H7 (cell line): ENCODE measurements around the gene WNT3. TPM values are rescaled to one million over a fixed set of nuclear protein-coding genes. Genes with fewer than 3 reads are reported as not detected.

Experiments used
- DNase-seq: peaks from one replicate; pipeline ENCODE4 v3.0.0; 2012
- H3K27me3 ChIP-seq: 2 replicates; pipeline ENCODE4 v1.6.0; 2011; ENCODE audit warnings: mild to moderate bottlenecking, low read length; ENCODE audit not compliant: control insufficient read depth, insufficient read depth
- H3K36me3 ChIP-seq: replicated peaks from 2 replicates; pipeline ENCODE4 v1.5.1; 2011; ENCODE audit warnings: low read length; ENCODE audit not compliant: control insufficient read depth, insufficient read depth
- H3K4me3 ChIP-seq: 2 replicates; pipeline ENCODE4 v1.5.1; 2011; ENCODE audit warnings: low read depth, mild to moderate bottlenecking, control low read depth, low read length, moderate library complexity; ENCODE audit not compliant: insufficient read depth
- total RNA-seq: library from RNA; depleted of rRNA; stranded (reverse); fragments of >200 nt; shearing (Covaris generic); gene quantifications from 2 replicates; pipeline ENCODE4 v1.2.3, GENCODE V29; 2014

Gene WNT3
- total RNA-seq, 1 experiment from 2014 or later: 31.9 TPM

- H3K27me3 ChIP-seq: no peaks in the 10 kb centered on the region
- H3K36me3 ChIP-seq: no peaks in the 10 kb centered on the region
- no peak overlapping the region for H3K4me3 ChIP-seq
- no peak for DNase-seq
Observed at GRCh38 chr17:46739982-46740381, 78.5 kb downstream of the WNT3 start.

DNA sequence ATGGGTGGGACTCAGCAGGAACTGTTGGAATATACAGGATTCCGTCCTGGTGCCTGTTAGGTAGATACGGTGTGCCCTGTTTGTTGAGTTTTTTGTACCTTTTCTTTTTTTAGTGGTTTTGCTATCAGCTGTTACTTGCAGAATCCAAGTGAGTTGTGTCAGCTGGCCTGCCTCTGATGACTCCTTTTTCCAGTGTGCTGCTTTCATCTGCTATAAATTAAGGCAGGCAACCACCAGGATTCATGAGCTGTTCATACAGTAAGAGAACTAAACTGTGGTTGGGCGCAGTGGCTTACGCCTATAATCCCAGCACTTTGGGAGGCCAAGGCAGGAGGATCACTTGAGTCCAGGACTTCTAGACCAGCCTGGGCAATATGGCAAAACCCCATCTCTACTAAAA, 79.9 kb downstream of the WNT3 start:
- Histone ChIP-seq H3K27me3 (no peaks in the 10 kb centered on the region), H3K36me3 (no peaks in the 10 kb centered on the region), H3K4me3 (no peak overlapping the region)
- DNase-seq: no peak

DNA sequence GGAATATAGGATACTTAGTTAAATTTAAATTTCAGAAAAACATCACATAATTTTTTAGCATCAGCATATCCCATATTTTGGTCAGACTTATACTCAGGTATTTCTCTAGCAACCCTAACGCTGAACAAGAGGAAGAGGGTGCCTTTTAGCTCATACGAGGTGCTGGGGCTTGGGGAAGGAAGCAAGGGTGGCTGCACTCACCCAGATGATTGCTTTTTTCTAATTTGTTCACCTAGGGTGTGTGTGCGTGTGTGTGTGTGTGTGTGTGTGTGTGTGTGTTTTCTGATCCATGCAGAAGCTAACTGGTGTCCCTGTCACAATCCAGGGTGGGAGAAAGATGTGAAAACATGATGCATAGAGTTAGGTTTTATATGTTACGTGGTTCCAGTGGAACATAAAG, 81.2 kb downstream of the WNT3 start:
- no peak overlapping the region for H3K4me3 ChIP-seq
- H3K27me3 ChIP-seq: no peaks in the 10 kb centered on the region
- DNase-seq: no peak
- no peaks in the 10 kb centered on the region for H3K36me3 ChIP-seq

GRCh38 chr17:46736100-46736499, 82.4 kb downstream of the WNT3 start:
- no peaks in the 10 kb centered on the region for H3K27me3 ChIP-seq
- no peaks in the 10 kb centered on the region for H3K36me3 ChIP-seq
- no peak for DNase-seq
- no peak overlapping the region for H3K4me3 ChIP-seq

GRCh38 chr17:46733837-46734475, 84.5 kb downstream of the WNT3 start:
- no peak for DNase-seq
- H3K4me3 ChIP-seq: no peak overlapping the region
- H3K36me3 ChIP-seq: no peaks in the 10 kb centered on the region
- no peaks in the 10 kb centered on the region for H3K27me3 ChIP-seq

DNA sequence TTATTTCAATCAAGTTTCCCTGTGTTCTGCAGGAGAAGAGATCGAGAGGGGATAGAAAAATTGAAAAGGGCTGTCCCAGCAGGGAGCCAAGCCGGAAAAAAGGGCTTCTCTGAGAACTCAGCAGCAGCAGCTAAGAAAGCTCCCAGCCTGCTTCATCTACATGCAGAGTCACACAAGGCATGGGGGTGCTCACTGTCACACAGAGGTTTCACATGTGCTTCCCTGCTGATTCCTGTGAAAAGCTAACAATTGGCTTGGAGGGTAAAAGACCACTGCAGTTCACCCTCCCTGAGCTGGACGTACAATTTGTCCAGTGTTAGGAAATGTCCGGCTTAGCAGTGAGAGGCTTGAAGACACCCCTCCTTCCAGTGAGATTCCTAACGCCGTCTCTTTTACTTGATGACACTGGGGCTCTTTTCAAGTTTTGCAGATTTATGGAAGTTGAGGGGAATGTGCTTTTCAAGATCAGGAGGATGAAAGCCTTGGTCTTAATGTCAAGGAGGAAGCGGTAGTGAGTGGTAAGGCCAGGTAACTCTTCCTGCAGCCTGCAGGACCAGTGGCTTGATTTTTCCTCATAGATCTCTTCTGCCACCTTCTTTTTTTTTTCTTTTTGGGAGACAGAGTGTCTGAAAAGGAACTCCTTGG, 85.6 kb downstream of the WNT3 start:
- no peak overlapping the region for H3K4me3 ChIP-seq
- peak; percentile 65 for DNase-seq

GRCh38 chr17:46732160-46732559, 86.3 kb downstream of the WNT3 start:
- H3K27me3 ChIP-seq: no peaks in the 10 kb centered on the region
- no peaks in the 10 kb centered on the region for H3K36me3 ChIP-seq
- DNase-seq: no peak
- no peak overlapping the region for H3K4me3 ChIP-seq

More for the DNA sequence above, 85.6 kb downstream of the WNT3 start:
- Histone ChIP-seq H3K27me3 (no peaks in the 10 kb centered on the region), H3K36me3 (no peaks in the 10 kb centered on the region)

- no peak for DNase-seq
- H3K36me3 ChIP-seq: no peaks in the 10 kb centered on the region
- H3K27me3 ChIP-seq: no peaks in the 10 kb centered on the region
- no peak overlapping the region for H3K4me3 ChIP-seq
Observed at GRCh38 chr17:46730679-46731078, 87.8 kb downstream of the WNT3 start.

- no peaks in the 10 kb centered on the region for H3K36me3 ChIP-seq
- no peak overlapping the region for H3K4me3 ChIP-seq
- no peak for DNase-seq
- no peaks in the 10 kb centered on the region for H3K27me3 ChIP-seq
Observed at GRCh38 chr17:46730026-46730425, 88.5 kb downstream of the WNT3 start.

DNA sequence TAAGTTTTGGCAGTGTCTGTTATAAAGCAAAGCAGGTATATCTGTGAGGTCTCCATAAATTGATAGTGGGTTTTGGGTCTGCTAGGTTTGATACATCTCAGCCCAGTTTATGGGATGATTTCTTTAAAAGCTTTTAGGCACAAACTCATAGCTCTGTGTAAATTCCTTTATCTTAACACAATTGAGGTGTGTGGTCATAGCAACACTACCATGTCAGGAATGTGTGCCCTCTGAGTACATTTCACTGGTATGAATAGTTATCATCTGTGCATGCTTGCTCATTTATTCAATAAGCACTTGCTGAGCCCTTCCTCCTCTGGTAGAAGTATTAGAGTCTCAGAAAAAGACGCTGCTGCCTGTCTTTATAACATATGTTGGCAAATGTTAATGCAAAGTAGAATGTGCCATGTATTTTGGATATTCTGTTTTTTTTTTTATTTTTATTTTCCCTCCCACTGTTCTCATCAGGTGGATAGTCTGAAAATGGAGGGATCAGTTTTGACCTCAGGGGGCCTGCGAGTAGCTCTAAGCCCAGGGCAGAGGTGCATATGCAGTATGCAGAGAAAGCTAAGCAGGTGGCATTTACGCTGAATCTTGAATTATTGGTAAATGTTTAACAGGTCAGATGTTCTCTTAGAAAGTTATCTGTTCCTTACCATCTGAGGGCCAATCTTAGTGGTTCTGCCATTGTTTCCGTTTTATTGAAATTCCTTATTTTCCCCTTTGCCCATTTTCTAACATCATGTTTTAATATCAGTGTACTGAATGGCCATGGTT, 90.7 kb downstream of the WNT3 start:
- no peaks in the 10 kb centered on the region for H3K36me3 ChIP-seq
- no peaks in the 10 kb centered on the region for H3K27me3 ChIP-seq
- no peak overlapping the region for H3K4me3 ChIP-seq
- DNase-seq: no peak

- no peaks in the 10 kb centered on the region for H3K36me3 ChIP-seq
- no peak for DNase-seq
- H3K4me3 ChIP-seq: no peak overlapping the region
- no peaks in the 10 kb centered on the region for H3K27me3 ChIP-seq
Observed at GRCh38 chr17:46726206-46726605, 92.3 kb downstream of the WNT3 start.

DNA sequence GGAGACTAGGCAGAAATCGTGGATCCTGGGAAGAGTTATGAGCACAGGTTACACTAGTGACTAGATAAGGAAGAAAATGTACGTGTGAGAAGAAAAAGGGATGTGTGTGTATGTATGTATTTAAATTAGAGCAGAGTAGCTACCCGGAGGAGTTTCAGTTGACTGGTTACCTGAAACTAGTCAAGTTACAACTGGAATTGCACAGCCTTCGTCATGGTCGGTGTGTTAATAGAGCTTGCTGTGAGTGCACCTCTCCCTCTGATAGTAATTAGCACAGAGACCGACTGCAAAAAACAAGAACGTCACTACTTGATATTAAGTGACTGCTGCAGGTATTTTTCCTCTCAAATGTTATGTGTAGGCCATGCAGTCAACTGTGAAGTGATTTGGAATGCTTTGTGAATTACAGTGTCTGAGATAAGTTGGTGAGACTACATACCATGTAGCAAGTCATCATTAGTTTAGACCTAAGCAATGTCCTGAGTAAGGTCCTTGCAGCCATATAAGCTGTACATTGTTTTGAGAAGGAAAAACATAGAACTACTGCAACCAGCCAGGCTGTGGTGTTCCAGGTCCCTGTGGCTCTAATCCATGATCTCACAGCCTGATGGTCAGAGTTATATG, 95.7 kb downstream of the WNT3 start:
- no peak overlapping the region for H3K4me3 ChIP-seq
- no peaks in the 10 kb centered on the region; the same call in 1 of the 2 replicates for H3K36me3 ChIP-seq
- no peaks in the 10 kb centered on the region for H3K27me3 ChIP-seq
- DNase-seq: no peak

- no peak for DNase-seq
Observed at GRCh38 chr17:46720408-46720807, 98.1 kb downstream of the WNT3 start.

DNA sequence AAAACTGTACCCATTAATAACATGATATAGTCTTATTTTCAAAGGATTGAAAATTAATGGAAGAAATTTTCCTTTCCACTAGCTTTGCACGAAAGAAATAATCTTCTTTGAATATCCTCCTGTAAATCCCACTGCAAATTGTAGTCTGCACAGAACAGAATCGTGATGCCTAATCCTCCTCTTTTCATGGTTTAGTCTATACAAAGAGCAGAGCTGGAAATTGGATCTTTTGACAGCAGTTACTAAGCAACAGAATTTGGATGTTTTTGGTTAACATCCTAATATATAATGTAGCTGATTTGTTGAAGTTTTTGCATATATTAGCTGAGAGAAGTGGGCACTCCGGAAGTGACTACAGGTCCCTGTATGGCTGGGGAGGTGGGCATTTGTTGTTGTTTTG, 98.6 kb downstream of the WNT3 start:
- no peaks in the 10 kb centered on the region for H3K27me3 ChIP-seq
- no peak overlapping the region for H3K4me3 ChIP-seq
- DNase-seq: no peak
- no peaks in the 10 kb centered on the region; the same call in 1 of the 2 replicates for H3K36me3 ChIP-seq

More at GRCh38 chr17:46720408-46720807, 98.1 kb downstream of the WNT3 start:
- no peak overlapping the region for H3K4me3 ChIP-seq
- no peaks in the 10 kb centered on the region; the same call in 1 of the 2 replicates for H3K36me3 ChIP-seq
- H3K27me3 ChIP-seq: no peaks in the 10 kb centered on the region
